ENCODE measurements around the gene FOXE1.

FOXE1 gene

DNA sequence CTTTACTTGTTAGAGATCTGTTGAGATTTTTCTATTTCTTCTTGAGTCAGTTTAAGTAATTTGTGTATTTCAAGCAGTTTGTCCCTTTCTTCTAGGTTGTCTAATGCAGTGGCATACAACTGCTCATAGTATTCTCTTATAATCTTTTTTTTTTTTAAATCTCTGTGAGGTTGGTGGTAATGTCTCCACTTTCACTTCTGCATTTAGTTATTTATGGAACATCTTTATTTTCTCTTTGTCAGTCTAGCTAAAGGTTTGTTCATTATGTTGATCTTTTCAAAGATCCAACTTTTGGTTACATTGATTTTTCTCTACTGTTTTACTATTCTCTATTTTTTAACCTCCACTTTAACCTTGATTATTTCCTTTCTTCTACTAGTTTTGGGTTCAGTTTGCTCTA, 13.8 kb downstream of the FOXE1 start:
- FAIRE-seq: no peak

DNA sequence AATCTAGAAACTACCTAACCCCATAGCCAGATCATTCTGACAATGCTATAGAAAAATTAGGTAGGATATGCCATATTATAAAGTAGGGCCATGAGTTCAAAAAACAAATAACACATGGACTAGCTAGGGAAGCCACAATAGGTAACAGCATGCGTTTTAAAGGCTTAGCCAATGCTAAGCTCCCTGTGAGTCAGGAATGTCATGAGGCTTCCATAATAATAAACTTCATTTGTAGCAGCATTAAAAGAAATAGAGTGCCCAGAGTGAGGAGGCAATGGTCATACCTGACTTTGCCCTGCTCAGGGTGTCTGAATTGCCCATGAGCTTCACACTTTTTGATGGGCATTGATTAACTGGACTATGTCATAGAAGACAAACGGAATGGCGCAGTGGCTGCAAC, 15.8 kb downstream of the FOXE1 start:
- no peak for FAIRE-seq

DNA sequence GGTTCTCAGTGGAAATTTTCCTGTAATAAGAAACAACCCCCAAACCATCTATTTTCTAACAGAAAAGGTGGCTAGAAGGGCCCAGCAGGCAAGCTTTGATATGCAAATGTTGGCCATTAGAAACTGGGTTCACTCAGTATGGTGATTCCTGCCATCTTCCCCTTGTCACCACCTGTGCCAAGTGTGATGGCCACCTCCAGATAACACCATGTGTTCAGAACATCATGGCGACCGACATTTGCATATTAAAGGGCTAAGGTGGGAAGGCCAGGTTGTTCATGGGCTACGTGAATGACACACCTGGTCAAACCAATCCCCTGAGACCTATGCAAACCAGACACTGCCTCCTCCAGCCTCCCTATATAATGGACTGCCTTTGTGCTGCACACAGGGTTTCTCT, 20.4 kb downstream of the FOXE1 start:
- no peak for FAIRE-seq

DNA sequence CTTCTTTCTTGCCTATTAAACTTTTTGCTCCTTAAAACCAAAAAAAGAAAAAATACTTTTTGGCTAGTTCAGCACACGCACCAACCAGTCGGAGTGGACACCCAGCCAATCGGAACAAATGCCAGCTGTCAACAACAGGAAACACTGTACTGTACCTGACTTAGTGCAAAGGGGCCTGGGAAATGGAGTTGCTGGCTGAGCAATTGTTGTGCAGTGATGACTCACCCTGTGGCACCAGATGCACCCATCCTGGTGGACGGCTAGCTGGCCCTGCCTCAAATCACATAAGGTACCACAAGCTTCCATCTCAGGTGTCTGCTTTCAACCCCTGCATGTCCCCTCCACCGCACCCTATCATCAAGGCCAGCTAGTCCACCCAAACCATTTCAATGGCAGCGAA, 20.9 kb downstream of the FOXE1 start:
- no peak for FAIRE-seq

DNA sequence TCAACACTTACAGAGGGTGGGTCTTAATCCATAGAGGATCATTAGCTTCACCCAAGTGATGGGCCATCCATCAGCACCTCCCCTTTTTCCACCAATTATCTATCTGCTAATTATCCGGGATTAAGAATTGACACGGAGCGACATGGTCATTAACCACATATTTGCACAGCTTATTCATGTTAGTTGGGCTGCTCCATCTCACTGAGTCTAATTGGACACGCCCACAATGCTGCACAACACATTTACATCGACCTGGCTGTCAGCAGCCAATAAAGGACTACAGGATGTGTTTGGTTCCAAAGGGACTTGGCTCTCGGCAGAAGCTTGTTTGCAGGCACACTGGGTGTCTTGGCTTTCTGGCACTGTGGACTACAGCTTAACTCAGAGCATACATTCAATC, 21.6 kb downstream of the FOXE1 start:
- FAIRE-seq: no peak

- FAIRE-seq: no peak
Measured at GRCh38 chr9:97875111-97875510, 22.1 kb downstream of the FOXE1 start.

DNA sequence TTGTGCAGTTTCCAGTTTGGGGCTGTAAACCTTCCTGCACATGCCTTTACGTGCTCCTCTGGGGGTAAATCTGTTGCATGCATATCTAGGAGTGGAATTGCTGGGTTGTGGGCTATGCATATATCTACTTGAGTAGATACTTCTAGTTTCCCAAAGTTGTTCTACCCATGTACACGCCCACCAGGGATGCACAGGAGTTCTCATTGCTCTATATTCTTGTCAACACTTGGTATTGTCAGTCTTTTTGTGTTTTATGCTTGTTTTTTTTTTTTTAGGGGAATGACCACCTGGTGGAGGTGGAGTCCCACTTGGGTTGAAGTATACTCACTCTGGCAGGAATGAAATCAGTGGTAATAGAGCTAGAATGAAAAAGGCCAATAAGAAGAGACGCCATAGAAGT, 23.0 kb downstream of the FOXE1 start:
- FAIRE-seq: no peak

DNA sequence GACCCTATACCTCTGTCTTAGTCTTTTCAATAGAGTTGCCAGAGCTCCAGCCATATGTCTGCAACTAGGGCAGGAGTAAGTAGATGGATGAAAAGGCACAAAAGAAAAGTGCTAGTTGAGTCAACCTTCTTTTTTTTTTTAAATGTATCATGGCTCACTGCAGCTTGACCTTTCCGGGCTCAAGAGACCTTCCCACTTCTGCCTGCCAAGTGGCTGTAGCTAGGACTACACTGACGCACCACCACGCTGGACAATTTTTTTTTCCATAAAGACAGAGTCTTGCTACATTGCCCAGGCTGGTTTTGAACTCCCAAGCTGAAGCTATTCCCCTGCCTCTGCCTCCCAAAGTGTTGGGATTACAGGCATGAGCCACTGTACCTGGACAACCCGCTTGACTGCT, 27.3 kb downstream of the FOXE1 start:
- FAIRE-seq: no peak

DNA sequence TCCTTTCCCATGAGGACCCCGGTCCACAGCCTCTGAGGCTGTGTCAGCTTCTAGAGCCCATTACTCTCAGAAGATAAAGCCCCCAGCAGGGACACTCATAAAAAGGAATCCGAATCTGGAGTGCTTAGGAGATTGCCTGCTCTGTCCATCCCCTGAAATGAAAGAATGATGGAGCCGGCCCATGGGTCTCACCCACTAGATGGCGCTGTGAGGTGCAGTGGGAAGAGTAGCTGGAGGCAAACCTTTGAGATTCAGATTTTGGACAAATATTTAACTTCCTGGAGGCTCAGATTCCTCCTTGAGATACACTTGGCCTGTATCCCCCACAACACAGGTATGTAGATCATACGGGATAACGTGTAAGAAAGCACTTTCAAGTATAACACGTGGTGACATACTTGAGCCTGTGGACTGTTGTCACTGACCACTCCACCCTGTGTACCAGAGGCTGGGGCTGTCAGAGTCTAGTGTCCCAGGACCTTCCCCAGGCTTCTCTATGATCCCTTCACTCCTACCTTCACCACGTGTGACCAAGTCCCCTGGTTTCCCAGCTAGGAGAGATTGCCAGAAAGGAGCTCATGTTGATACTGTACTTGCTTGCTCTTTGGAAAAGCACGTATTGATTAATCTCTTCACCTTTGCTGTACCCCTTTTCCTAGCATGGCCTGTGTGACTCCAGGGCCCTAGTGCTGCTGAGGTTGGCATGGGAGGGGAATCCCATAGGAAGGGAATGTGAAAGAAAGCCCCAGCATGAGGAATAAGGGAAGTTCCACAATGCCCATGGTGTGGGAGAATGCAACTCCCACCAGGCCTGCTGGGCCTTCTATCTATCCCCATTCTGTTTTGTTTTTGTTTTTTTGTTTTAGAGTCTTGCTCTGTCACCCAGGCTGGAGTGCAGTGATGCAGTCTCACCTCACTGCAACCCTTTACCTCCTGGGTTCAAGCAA, 37.2 kb downstream of the FOXE1 start:
- FAIRE-seq: no peak

- FAIRE-seq: no peak
Measured at GRCh38 chr9:97891736-97892135, 38.7 kb downstream of the FOXE1 start.

DNA sequence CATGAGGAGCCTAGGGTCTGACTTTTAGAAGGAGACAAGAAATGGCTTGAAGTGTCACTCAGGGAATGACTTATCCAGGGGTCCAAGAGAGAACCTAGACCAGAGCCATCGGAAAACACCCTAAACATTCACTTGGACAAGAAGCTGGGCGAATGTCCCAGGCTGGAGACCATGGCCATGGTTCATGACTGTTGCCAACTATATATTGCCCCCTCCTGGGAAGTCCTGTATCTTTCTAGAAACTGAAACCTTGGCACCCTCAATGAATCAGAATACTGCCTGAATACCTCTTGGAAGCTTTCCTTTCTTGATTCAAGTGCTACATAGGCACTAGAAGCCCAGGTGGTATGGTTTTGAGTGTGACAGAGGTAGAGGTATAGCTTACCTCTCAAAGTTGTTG, 39.4 kb downstream of the FOXE1 start:
- FAIRE-seq: no peak

GRCh38 chr9:97895211-97895610, 42.2 kb downstream of the FOXE1 start:
- FAIRE-seq: no peak

GRCh38 chr9:97895695-97896332, 42.8 kb downstream of the FOXE1 start:
- FAIRE-seq: no peak

DNA sequence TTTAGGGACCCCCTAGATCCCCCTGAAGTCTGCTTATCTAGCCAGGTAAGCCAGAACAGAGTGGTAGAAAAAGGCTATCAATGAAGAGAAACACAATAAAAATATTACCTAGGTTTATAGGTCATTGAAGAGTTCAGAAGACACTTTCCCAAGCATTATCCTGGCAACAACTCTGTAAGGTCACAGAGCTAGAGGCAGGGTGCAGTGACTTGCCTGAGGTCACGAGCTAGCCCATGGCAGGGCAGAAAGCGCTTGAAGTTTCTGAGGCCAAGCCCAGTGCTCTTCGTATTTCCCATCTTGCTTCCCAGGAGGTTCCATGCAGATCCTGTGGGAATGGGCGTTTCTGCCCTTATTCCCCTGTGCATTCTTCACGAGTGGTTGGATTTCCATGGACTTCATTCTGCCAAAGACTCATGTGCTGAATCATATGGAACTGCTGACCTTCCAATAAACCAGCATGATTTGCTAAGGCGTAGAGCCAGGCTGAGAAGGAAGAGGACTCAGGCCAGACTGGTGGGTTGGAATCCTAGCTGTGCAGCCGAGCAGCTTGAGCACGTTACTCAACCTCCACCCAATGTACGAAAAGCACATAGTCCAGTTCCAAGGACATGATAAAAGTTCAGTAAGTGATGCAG, 47.2 kb downstream of the FOXE1 start:
- FAIRE-seq: no peak

DNA sequence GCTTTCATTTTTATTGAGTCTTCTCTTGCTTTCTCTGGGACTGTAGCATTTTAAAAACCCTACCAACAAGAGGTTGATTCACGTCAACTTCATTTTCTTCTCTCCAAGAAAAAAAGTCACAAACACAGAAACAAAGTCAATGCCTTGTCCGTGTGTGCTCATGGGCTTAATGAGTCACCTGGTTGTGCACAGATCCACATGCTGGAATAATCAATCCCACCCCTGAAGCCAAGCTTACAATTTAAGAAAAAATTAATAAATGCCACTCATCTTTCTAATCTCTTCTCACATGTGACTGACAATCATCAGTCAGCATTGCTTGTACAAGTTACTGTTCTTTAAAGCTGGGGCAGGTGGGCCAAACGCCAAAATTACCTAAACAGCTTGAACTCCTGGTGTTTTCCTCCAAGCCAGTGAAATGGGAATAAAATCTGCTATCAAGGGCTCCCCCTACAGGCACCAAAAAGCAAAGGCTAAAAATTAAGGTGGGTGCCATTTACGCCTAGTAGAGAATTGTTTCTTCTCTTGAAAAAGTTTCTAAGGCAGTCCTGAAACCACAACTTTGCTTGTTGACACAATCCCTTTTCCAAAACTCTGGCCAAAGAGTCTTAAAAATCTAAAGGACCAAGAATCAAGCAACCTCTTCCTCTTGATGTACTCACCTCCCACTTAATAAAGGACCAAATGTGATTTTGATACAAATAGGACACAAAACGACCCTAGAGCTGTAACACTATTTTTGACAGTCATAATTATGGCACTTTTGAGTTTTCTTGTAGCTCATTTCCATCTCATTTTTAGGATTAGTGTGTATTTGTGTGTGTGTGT, 47.9 kb downstream of the FOXE1 start:
- no peak for FAIRE-seq

DNA sequence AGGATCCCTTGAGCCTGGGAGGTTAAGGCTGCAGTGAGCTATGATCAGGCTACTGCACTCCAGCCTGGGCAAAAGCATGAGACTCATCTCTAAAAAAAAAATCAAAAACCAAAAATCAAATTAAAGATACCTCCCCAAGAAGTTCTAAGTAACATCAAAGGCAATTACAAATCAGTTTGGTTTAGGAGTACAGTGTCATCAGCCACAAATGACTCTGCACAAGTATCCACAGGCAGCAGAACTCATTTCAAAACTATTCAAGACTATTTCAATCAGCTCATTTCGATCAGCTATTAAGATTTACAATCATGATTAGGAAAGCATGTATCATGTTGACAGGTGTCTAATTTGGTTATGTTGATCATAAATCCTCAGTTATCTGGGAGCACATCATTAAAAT, 50.2 kb downstream of the FOXE1 start:
- no peak for FAIRE-seq

DNA sequence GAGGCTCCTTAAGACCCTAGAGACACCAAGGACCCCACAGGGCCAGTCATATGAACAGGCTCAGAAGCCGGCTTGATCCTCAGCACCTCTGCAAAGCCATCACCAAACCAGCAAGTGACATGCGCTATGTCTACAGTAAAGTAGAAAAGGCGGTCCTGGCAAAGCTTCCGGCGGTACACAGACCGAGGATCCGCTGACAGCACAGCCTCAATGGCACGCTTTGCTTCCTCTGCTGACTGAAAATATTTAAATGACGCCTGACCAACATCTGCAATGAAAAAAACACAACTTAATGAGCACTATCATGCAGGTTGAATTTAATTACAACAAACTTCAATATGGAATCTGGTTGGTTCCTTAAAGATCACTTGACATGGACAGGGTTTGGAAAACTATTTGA, 51.7 kb downstream of the FOXE1 start:
- FAIRE-seq: no peak

GRCh38 chr9:97905228-97905627, 52.2 kb downstream of the FOXE1 start:
- FAIRE-seq: no peak
